Left cardiac atrium (tissue), 4 donors: Measurements from ENCODE around the gene RABGEF1. TPM values are rescaled to one million over a fixed set of nuclear protein-coding genes. Genes with fewer than 3 reads are reported as not detected.
"Not testable (repeated sequence)": the region's sequence is repeated elsewhere in the genome, so short reads cannot be mapped to it uniquely, and the experiment has no call there.

ENCODE experiments used
- ATAC-seq, 2 donors: fragments of 200-7000 bp; cut with Tn5 transposase; one replicate each; pipeline ENCODE4 v1.9.1; 2020; ENCODE audit warnings: mild to moderate bottlenecking in 2 of 2, moderate library complexity in 2 of 2
- DNase-seq: peaks from one replicate; pipeline ENCODE4 v3.0.0-alpha.2; 2020
- intact Hi-C, 2 donors: fragments of 100-400 bp; cut with DNase I; formaldehyde crosslinking; loops; one replicate each; pipeline versions ENCODE4 v1.14.1 to v1.15.1; 2022 to 2023
- total RNA-seq, 2 donors: library from RNA; stranded (reverse); fragmentation: NEBNext Ultra II Directional; extraction: Animal tissue kit (Norgen Biotek cat#: 25700); gene quantifications; one replicate each; pipeline ENCODE4 v1.2.1, GENCODE V29; 2021
- donor health status: DM: no; HTN: yes; CAD: no.
- donor health status: DM: no; HTN: yes; CAD: no; lungs with severe emphysema.
- donor health status: DM: yes; HTN: yes; CAD: no.
- donor health status: Dilated cardiomyopathy.

The RABGEF1 gene
- total RNA-seq, 2 donors from 2014 or later = 16.0 to 20.8 TPM

GRCh38 chr7:66781408-66782090 lies 41.0 kb downstream of the RABGEF1 start:
- DNase-seq (no peak), ATAC-seq (peak in 1 of 2 donors; percentile 53)
- intact Hi-C loops = no loop called here

- intact Hi-C loops, DNase-seq, ATAC-seq: not testable (repeated sequence)
Measured at GRCh38 chr7:66782875-66783274, 42.3 kb downstream of the RABGEF1 start.

- DNase-seq, intact Hi-C loops, ATAC-seq: not testable (repeated sequence)
Measured at GRCh38 chr7:66783887-66784595, 43.5 kb downstream of the RABGEF1 start.

- intact Hi-C loops = no loop called here
- no peak for DNase-seq
- ATAC-seq = no peak
Measured at GRCh38 chr7:66790196-66790595, 49.7 kb downstream of the RABGEF1 start.

- no peak for DNase-seq
- ATAC-seq = no peak
- intact Hi-C loops = no loop called here
Measured at GRCh38 chr7:66790725-66791124, 50.2 kb downstream of the RABGEF1 start.

GRCh38 chr7:66800591-66800990 lies 60.1 kb downstream of the RABGEF1 start:
- ATAC-seq = no peak
- DNase-seq = no peak
- intact Hi-C loops = no loop called here

GRCh38 chr7:66804001-66804400 lies 63.5 kb downstream of the RABGEF1 start:
- ATAC-seq (no peak), DNase-seq (no peak)
- intact Hi-C loops = no loop called here

- intact Hi-C loops = no loop called here
- no peak for ATAC-seq
- DNase-seq = no peak
Measured at GRCh38 chr7:66807736-66808135, 67.2 kb downstream of the RABGEF1 start.

- ATAC-seq = no peak
- intact Hi-C loops = no loop called here
- no peak for DNase-seq
Measured at GRCh38 chr7:66810716-66811115, 70.2 kb downstream of the RABGEF1 start.

GRCh38 chr7:66815186-66815875 lies 74.8 kb downstream of the RABGEF1 start:
- peak in 1 of 2 donors; percentile 21 for ATAC-seq
- DNase-seq, intact Hi-C loops: not testable (repeated sequence)

GRCh38 chr7:66815951-66816350 lies 75.4 kb downstream of the RABGEF1 start:
- peak in 1 of 2 donors; percentile 16 for ATAC-seq
- no peak for DNase-seq
- intact Hi-C loops = no loop called here

- intact Hi-C loops, ATAC-seq, DNase-seq: not testable (repeated sequence)
Measured at GRCh38 chr7:66816658-66817057, 76.1 kb downstream of the RABGEF1 start.

GRCh38 chr7:66817208-66817795 lies 76.8 kb downstream of the RABGEF1 start:
- intact Hi-C loops, DNase-seq: not testable (repeated sequence)
- peak; percentile 38 to 71 for ATAC-seq

GRCh38 chr7:66817956-66818355 lies 77.4 kb downstream of the RABGEF1 start:
- ATAC-seq, intact Hi-C loops, DNase-seq: not testable (repeated sequence)

GRCh38 chr7:66824041-66824440 lies 83.5 kb downstream of the RABGEF1 start:
- ATAC-seq = no peak
- intact Hi-C loops = no loop called here
- DNase-seq = no peak

GRCh38 chr7:66825538-66825937 lies 85.0 kb downstream of the RABGEF1 start:
- peak; percentile 16 for DNase-seq
- ATAC-seq, intact Hi-C loops: not testable (repeated sequence)

GRCh38 chr7:66826649-66827048 lies 86.1 kb downstream of the RABGEF1 start:
- no peak for ATAC-seq
- no peak for DNase-seq
- intact Hi-C loops = no loop called here

- DNase-seq, ATAC-seq, intact Hi-C loops: not testable (repeated sequence)
Measured at GRCh38 chr7:66830976-66831375, 90.4 kb downstream of the RABGEF1 start.

- ATAC-seq (no peak), DNase-seq (peak; percentile 13)
- intact Hi-C loops = no loop called here
Measured at GRCh38 chr7:66832531-66833351, 92.2 kb downstream of the RABGEF1 start.
